GM23338 (cell line): ENCODE results near the gene TRPM3. TPM values are rescaled to one million over a fixed set of nuclear protein-coding genes. Genes with fewer than 3 reads are reported as not detected.

Experiments
- ATAC-seq: fragments of 200-7000 bp; cut with Tn5 transposase; 3 replicates; pipeline ENCODE4 v1.9.1; 2020
- DNase-seq: peaks from one replicate; pipeline ENCODE4 v3.0.0-alpha.2; 2015; ENCODE audit warnings: low spot score
- H2AFZ ChIP-seq: fragments of 200-600 bp; sonication (generic); 2 replicates; pipeline ENCODE4 v1.8.0; 2016; ENCODE audit warnings: antibody characterized with exemption, mild to moderate bottlenecking, moderate library complexity
- H3F3A ChIP-seq: fragments of 200-600 bp; sonication (generic); replicated peaks from 2 replicates; pipeline ENCODE4 v1.8.0; 2017; ENCODE audit warnings: antibody characterized with exemption, mixed run types, low read depth
- H3K27ac ChIP-seq: fragments of 200-600 bp; sonication (generic); 2 replicates; pipeline ENCODE4 v1.6.1; 2016; ENCODE audit warnings: low read depth
- H3K27me3 ChIP-seq: fragments of 200-600 bp; sonication (generic); 2 replicates; pipeline ENCODE4 v1.8.0; 2016; ENCODE audit warnings: mild to moderate bottlenecking, mixed run types, moderate library complexity; ENCODE audit not compliant: insufficient read depth
- H3K36me3 ChIP-seq: fragments of 200-600 bp; sonication (generic); 2 replicates; pipeline ENCODE4 v1.8.0; 2016; ENCODE audit warnings: mild to moderate bottlenecking; ENCODE audit not compliant: insufficient read depth
- H3K4me1 ChIP-seq: fragments of 200-600 bp; sonication (generic); 2 replicates; pipeline ENCODE4 v1.8.0; 2016; ENCODE audit warnings: mild to moderate bottlenecking, moderate library complexity; ENCODE audit not compliant: insufficient read depth
- H3K4me2 ChIP-seq: fragments of 200-600 bp; sonication (generic); 2 replicates; pipeline ENCODE4 v1.7.1; 2017; ENCODE audit warnings: mixed run types
- H3K4me3 ChIP-seq: fragments of 200-600 bp; sonication (generic); 2 replicates; pipeline ENCODE4 v1.6.1; 2016; ENCODE audit warnings: mixed run types
- H3K79me2 ChIP-seq: fragments of 200-600 bp; sonication (generic); replicated peaks from 2 replicates; pipeline ENCODE4 v1.8.0; 2017; ENCODE audit warnings: mild to moderate bottlenecking; ENCODE audit not compliant: insufficient read depth
- H3K9me2 ChIP-seq: fragments of 200-600 bp; sonication (generic); 2 replicates; pipeline ENCODE4 v1.8.0; 2017; ENCODE audit not compliant: insufficient read depth
- H4K20me1 ChIP-seq: fragments of 200-600 bp; sonication (generic); replicated peaks from 2 replicates; pipeline ENCODE4 v1.8.0; 2017; ENCODE audit warnings: mild to moderate bottlenecking; ENCODE audit not compliant: insufficient read depth
- H3K27ac Mint-ChIP-seq: 2 replicates; pipeline ENCODE4 v1.8.0; 2020; ENCODE audit warnings: inconsistent platforms, mild to moderate bottlenecking, moderate library complexity, mixed read lengths
- H3K27me3 Mint-ChIP-seq: 3 replicates; pipeline ENCODE4 v1.8.0; 2022; ENCODE audit warnings: low read depth, mild to moderate bottlenecking, moderate library complexity, mixed read lengths, inconsistent platforms; ENCODE audit not compliant: insufficient read depth, poor library complexity
- H3K36me3 Mint-ChIP-seq: 3 replicates; pipeline ENCODE4 v1.8.0; 2021; ENCODE audit warnings: low read depth, mild to moderate bottlenecking, inconsistent platforms, moderate library complexity, mixed read lengths
- H3K4me1 Mint-ChIP-seq: 3 replicates; pipeline ENCODE4 v1.8.0; 2020; ENCODE audit warnings: mild to moderate bottlenecking, inconsistent platforms, mixed read lengths
- H3K4me3 Mint-ChIP-seq: 3 replicates; pipeline ENCODE4 v1.8.0; 2021; ENCODE audit warnings: moderate library complexity, mild to moderate bottlenecking, inconsistent platforms, mixed read lengths
- H3K9me3 Mint-ChIP-seq: 3 replicates; pipeline ENCODE4 v1.8.0; 2020; ENCODE audit warnings: moderate library complexity, mild to moderate bottlenecking, inconsistent platforms, mixed read lengths
- CREB1 ChIP-seq: fragments of 250-450 bp; sonication (Bioruptor Pico); IDR thresholded peaks from 2 replicates; pipeline ENCODE4 v1.5.0; 2020; ENCODE audit warnings: low read depth, mild to moderate bottlenecking, moderate library complexity
- EZH2 ChIP-seq: fragments of 200-600 bp; sonication (generic); IDR thresholded peaks from one replicate; pipeline ENCODE4 v1.8.0; 2017; ENCODE audit warnings: antibody characterized with exemption, mild to moderate bottlenecking, low read depth; ENCODE audit not compliant: unreplicated experiment
- EZH2phosphoT487 ChIP-seq: fragments of 200-600 bp; sonication (generic); IDR thresholded peaks from one replicate; pipeline ENCODE4 v1.8.1; 2018; ENCODE audit warnings: antibody characterized with exemption; ENCODE audit not compliant: unreplicated experiment
- JUNB ChIP-seq: IDR thresholded peaks from one replicate; pipeline ENCODE4 v1.6.1; 2016; ENCODE audit warnings: antibody characterized with exemption; ENCODE audit not compliant: unreplicated experiment
- NANOG ChIP-seq: IDR thresholded peaks from 2 replicates; pipeline ENCODE4 v1.6.1; 2016; ENCODE audit warnings: antibody characterized with exemption, borderline replicate concordance
- POLR2AphosphoS5 ChIP-seq: IDR thresholded peaks from 2 replicates; pipeline ENCODE4 v1.6.1; 2016; ENCODE audit warnings: antibody characterized with exemption, low read depth
- STAT1 ChIP-seq: IDR thresholded peaks from one replicate; pipeline ENCODE4 v1.6.1; 2016; ENCODE audit warnings: antibody characterized with exemption; ENCODE audit not compliant: unreplicated experiment
- ZNF114 ChIP-seq: fragments of 250-450 bp; sonication (Bioruptor Pico); IDR thresholded peaks from 2 replicates; pipeline ENCODE4 v1.5.0; 2020; ENCODE audit warnings: mild to moderate bottlenecking, moderate library complexity
- ZNF331 ChIP-seq: fragments of 250-450 bp; sonication (Bioruptor Pico); IDR thresholded peaks from 2 replicates; pipeline ENCODE4 v1.5.0; 2020; ENCODE audit warnings: low read depth, mild to moderate bottlenecking, moderate library complexity
- polyA plus RNA-seq: library from polyadenylated mRNA; unstranded; fragments of >200 nt; fragmentation: Nextera tagmentation; extraction: Ambion mirVana; gene quantifications from 2 replicates; pipeline ENCODE4 v1.2.1, GENCODE V29; 2016
- total RNA-seq: library from RNA; depleted of rRNA; stranded (reverse); fragments of >200 nt; shearing (Covaris generic); gene quantifications from 2 replicates; pipeline ENCODE4 v1.2.3, GENCODE V29; 2014
- TF ChIP-seq, protein P1 (sequence below): IDR thresholded peaks from one replicate; pipeline ENCODE4 v1.6.1; 2018; ENCODE audit warnings: antibody characterized with exemption; ENCODE audit not compliant: unreplicated experiment
- TF ChIP-seq, protein P2 (sequence below): IDR thresholded peaks from 2 replicates; pipeline ENCODE4 v1.6.1; 2016; ENCODE audit warnings: antibody characterized with exemption
- TF ChIP-seq, protein P3 (sequence below): fragments of 250-450 bp; sonication (Bioruptor Pico); IDR thresholded peaks from 2 replicates; pipeline ENCODE4 v1.5.0; 2020; ENCODE audit warnings: mild to moderate bottlenecking, moderate library complexity
- TF ChIP-seq, protein P4 (sequence below), 2 experiments: fragments of 200-600 bp in 1 of 2; sonication (generic) in 1 of 2; conservative IDR thresholded peaks; 2 replicates each; pipeline versions ENCODE4 v1.5.1 to v1.6.1; 2016 to 2017; ENCODE audit warnings: antibody characterized with exemption in 2 of 2, low read depth in 2 of 2, mild to moderate bottlenecking in 2 of 2, moderate library complexity in 1 of 2

The TRPM3 gene
- total and polyA plus RNA-seq, 2 experiments from 2014 or later = 2.8 to 8.2 TPM

DNA sequence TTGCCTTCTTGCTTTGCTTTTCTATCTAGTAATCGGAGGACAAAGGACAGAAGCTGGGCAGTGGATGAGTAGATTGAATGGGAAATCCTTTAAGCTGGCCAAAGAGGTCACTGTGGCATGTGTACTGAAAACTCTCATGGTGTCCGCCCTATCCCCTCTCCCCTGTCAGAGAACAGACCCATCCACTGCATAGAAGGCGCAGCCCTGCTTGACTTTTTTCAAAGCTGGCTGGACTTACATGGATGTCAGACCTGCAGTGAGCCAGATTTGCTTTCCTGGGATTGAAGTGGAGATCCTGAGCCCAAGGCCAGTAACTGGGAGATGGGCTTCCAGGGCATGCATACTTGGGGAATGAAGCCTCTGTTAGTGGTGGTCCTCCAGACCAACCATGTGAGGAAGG, 329.5 kb downstream of the TRPM3 start:
- Mint-ChIP-seq H3K9me3 (no peaks in the 10 kb centered on the region), H3K27ac (no peak overlapping the region), H3K36me3 (no peaks in the 10 kb centered on the region; the same call in 2 of the 3 replicates), H3K4me1 (peaks cover 6% of the 10 kb centered on the region; the same call in 2 of the 3 replicates), H3K4me3 (no peak overlapping the region), H3K27me3 (no peaks in the 10 kb centered on the region)
- H3K9me2 ChIP-seq = no peaks in the 10 kb centered on the region
- ATAC-seq (no peak), DNase-seq (no peak)
- H3K36me3 ChIP-seq = no peaks in the 10 kb centered on the region
- no peak overlapping the region for H3K4me2 ChIP-seq
- TF ChIP-seq STAT1 = no peak
- TF ChIP-seq, protein P1, sequence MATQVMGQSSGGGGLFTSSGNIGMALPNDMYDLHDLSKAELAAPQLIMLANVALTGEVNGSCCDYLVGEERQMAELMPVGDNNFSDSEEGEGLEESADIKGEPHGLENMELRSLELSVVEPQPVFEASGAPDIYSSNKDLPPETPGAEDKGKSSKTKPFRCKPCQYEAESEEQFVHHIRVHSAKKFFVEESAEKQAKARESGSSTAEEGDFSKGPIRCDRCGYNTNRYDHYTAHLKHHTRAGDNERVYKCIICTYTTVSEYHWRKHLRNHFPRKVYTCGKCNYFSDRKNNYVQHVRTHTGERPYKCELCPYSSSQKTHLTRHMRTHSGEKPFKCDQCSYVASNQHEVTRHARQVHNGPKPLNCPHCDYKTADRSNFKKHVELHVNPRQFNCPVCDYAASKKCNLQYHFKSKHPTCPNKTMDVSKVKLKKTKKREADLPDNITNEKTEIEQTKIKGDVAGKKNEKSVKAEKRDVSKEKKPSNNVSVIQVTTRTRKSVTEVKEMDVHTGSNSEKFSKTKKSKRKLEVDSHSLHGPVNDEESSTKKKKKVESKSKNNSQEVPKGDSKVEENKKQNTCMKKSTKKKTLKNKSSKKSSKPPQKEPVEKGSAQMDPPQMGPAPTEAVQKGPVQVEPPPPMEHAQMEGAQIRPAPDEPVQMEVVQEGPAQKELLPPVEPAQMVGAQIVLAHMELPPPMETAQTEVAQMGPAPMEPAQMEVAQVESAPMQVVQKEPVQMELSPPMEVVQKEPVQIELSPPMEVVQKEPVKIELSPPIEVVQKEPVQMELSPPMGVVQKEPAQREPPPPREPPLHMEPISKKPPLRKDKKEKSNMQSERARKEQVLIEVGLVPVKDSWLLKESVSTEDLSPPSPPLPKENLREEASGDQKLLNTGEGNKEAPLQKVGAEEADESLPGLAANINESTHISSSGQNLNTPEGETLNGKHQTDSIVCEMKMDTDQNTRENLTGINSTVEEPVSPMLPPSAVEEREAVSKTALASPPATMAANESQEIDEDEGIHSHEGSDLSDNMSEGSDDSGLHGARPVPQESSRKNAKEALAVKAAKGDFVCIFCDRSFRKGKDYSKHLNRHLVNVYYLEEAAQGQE = no peak
- TF ChIP-seq ZNF331 (CRISPR knock-in tag) = no peak
- TF ChIP-seq, protein P2, sequence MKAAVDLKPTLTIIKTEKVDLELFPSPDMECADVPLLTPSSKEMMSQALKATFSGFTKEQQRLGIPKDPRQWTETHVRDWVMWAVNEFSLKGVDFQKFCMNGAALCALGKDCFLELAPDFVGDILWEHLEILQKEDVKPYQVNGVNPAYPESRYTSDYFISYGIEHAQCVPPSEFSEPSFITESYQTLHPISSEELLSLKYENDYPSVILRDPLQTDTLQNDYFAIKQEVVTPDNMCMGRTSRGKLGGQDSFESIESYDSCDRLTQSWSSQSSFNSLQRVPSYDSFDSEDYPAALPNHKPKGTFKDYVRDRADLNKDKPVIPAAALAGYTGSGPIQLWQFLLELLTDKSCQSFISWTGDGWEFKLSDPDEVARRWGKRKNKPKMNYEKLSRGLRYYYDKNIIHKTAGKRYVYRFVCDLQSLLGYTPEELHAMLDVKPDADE = no peak
- TF ChIP-seq NANOG = no peak
- TF ChIP-seq, protein P3, sequence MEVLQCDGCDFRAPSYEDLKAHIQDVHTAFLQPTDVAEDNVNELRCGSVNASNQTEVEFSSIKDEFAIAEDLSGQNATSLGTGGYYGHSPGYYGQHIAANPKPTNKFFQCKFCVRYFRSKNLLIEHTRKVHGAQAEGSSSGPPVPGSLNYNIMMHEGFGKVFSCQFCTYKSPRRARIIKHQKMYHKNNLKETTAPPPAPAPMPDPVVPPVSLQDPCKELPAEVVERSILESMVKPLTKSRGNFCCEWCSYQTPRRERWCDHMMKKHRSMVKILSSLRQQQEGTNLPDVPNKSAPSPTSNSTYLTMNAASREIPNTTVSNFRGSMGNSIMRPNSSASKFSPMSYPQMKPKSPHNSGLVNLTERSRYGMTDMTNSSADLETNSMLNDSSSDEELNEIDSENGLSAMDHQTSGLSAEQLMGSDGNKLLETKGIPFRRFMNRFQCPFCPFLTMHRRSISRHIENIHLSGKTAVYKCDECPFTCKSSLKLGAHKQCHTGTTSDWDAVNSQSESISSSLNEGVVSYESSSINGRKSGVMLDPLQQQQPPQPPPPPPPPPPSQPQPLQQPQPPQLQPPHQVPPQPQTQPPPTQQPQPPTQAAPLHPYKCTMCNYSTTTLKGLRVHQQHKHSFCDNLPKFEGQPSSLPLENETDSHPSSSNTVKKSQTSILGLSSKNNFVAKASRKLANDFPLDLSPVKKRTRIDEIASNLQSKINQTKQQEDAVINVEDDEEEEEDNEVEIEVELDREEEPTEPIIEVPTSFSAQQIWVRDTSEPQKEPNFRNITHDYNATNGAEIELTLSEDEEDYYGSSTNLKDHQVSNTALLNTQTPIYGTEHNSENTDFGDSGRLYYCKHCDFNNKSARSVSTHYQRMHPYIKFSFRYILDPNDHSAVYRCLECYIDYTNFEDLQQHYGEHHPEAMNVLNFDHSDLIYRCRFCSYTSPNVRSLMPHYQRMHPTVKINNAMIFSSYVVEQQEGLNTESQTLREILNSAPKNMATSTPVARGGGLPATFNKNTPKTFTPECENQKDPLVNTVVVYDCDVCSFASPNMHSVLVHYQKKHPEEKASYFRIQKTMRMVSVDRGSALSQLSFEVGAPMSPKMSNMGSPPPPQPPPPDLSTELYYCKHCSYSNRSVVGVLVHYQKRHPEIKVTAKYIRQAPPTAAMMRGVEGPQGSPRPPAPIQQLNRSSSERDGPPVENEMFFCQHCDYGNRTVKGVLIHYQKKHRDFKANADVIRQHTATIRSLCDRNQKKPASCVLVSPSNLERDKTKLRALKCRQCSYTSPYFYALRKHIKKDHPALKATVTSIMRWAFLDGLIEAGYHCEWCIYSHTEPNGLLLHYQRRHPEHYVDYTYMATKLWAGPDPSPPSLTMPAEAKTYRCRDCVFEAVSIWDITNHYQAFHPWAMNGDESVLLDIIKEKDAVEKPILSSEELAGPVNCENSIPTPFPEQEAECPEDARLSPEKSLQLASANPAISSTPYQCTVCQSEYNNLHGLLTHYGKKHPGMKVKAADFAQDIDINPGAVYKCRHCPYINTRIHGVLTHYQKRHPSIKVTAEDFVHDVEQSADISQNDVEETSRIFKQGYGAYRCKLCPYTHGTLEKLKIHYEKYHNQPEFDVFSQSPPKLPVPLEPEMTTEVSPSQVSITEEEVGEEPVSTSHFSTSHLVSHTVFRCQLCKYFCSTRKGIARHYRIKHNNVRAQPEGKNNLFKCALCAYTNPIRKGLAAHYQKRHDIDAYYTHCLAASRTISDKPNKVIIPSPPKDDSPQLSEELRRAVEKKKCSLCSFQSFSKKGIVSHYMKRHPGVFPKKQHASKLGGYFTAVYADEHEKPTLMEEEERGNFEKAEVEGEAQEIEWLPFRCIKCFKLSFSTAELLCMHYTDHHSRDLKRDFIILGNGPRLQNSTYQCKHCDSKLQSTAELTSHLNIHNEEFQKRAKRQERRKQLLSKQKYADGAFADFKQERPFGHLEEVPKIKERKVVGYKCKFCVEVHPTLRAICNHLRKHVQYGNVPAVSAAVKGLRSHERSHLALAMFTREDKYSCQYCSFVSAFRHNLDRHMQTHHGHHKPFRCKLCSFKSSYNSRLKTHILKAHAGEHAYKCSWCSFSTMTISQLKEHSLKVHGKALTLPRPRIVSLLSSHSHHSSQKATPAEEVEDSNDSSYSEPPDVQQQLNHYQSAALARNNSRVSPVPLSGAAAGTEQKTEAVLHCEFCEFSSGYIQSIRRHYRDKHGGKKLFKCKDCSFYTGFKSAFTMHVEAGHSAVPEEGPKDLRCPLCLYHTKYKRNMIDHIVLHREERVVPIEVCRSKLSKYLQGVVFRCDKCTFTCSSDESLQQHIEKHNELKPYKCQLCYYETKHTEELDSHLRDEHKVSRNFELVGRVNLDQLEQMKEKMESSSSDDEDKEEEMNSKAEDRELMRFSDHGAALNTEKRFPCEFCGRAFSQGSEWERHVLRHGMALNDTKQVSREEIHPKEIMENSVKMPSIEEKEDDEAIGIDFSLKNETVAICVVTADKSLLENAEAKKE (CRISPR knock-in tag) = no peak
- TF ChIP-seq JUNB = no peak
- TF ChIP-seq EZH2 = no peak
- TF ChIP-seq, protein P4, sequence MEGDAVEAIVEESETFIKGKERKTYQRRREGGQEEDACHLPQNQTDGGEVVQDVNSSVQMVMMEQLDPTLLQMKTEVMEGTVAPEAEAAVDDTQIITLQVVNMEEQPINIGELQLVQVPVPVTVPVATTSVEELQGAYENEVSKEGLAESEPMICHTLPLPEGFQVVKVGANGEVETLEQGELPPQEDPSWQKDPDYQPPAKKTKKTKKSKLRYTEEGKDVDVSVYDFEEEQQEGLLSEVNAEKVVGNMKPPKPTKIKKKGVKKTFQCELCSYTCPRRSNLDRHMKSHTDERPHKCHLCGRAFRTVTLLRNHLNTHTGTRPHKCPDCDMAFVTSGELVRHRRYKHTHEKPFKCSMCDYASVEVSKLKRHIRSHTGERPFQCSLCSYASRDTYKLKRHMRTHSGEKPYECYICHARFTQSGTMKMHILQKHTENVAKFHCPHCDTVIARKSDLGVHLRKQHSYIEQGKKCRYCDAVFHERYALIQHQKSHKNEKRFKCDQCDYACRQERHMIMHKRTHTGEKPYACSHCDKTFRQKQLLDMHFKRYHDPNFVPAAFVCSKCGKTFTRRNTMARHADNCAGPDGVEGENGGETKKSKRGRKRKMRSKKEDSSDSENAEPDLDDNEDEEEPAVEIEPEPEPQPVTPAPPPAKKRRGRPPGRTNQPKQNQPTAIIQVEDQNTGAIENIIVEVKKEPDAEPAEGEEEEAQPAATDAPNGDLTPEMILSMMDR (conservative IDR thresholded peaks at IDR 0.05; ENCODE audit: low read depth in 2 of 2) = no peak
- no peak for TF ChIP-seq POLR2AphosphoS5
- no peak for TF ChIP-seq CREB1 (CRISPR knock-in tag)
- no peak for TF ChIP-seq ZNF114 (CRISPR knock-in tag)
- no peak for TF ChIP-seq EZH2phosphoT487
- H3K27me3 ChIP-seq = no peaks in the 10 kb centered on the region
- H2AFZ ChIP-seq = 0 out of 2 replicates have a peak overlapping the region, but pooled peaks have one; percentile 29
- no peaks in the 10 kb centered on the region for H3K4me1 ChIP-seq
- H4K20me1 ChIP-seq = no peaks in the 10 kb centered on the region
- no peaks in the 10 kb centered on the region for H3F3A ChIP-seq
- no peak overlapping the region for H3K4me3 ChIP-seq
- H3K27ac ChIP-seq = no peak overlapping the region
- H3K79me2 ChIP-seq = no peaks in the 10 kb centered on the region
